H1 (cell line): ENCODE measurements around the gene SVIL. TPM values are rescaled to one million over a fixed set of nuclear protein-coding genes. Genes with fewer than 3 reads are reported as not detected.

ENCODE experiments used
- polyA plus RNA-seq, 7 experiments: library from polyadenylated mRNA; depleted of rRNA in 3 of 7; stranded (reverse) in 5 of 7; unstranded in 2 of 7; fragments of >200 nt in 5 of 7; fragments of 200-250 nt in 2 of 7; gene quantifications; 1 replicate in 5 of 7; 2 replicates in 1 of 7; 4 replicates in 1 of 7; pipeline versions ENCODE4 v1.2.1 to v1.2.3, GENCODE V29; 2011 to 2013; ENCODE audit warnings: missing spikeins in 2 of 7, mixed read lengths in 2 of 7
- total RNA-seq: library from RNA; stranded (reverse); fragmentation: NEBNext Ultra II Directional; extraction: Animal tissue kit (Norgen Biotek cat#: 25700); gene quantifications from 2 replicates; pipeline ENCODE4 v1.2.1, GENCODE V29; 2021
- TF ChIP-seq, protein P1 (sequence below): fragments of 300-600 bp; sonication (generic); IDR thresholded peaks from 2 replicates; pipeline ENCODE4 v1.7.1; 2012; ENCODE audit warnings: low read length, moderate library complexity, mild to moderate bottlenecking, inconsistent platforms; ENCODE audit not compliant: insufficient replicate concordance

The SVIL gene
- total and polyA plus RNA-seq, 2 of the 8 experiments (the other 6 are each of a cell fraction or from before 2014, with no cell fraction given) = 4.7 to 15.4 TPM

DNA sequence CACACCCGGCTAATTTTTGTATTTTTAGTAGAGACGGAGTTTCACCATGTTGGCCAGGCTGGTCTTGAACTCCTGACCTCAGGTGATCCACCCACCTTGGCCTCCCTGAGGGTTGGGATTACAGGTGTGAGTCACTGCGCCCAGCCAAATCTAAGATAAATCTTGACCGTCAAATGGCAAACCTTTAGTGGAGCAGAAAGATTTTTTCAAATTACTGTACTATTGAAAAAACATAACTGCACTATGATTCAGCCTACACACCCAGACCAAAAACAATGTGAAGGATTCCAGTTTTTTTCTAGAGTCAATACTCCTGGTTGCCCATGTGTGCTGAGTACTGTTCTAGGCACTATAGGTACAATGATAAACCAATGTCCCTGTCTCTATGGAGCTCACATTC is 33.9 kb upstream of the SVIL start (continued):
- TF ChIP-seq, protein P1, sequence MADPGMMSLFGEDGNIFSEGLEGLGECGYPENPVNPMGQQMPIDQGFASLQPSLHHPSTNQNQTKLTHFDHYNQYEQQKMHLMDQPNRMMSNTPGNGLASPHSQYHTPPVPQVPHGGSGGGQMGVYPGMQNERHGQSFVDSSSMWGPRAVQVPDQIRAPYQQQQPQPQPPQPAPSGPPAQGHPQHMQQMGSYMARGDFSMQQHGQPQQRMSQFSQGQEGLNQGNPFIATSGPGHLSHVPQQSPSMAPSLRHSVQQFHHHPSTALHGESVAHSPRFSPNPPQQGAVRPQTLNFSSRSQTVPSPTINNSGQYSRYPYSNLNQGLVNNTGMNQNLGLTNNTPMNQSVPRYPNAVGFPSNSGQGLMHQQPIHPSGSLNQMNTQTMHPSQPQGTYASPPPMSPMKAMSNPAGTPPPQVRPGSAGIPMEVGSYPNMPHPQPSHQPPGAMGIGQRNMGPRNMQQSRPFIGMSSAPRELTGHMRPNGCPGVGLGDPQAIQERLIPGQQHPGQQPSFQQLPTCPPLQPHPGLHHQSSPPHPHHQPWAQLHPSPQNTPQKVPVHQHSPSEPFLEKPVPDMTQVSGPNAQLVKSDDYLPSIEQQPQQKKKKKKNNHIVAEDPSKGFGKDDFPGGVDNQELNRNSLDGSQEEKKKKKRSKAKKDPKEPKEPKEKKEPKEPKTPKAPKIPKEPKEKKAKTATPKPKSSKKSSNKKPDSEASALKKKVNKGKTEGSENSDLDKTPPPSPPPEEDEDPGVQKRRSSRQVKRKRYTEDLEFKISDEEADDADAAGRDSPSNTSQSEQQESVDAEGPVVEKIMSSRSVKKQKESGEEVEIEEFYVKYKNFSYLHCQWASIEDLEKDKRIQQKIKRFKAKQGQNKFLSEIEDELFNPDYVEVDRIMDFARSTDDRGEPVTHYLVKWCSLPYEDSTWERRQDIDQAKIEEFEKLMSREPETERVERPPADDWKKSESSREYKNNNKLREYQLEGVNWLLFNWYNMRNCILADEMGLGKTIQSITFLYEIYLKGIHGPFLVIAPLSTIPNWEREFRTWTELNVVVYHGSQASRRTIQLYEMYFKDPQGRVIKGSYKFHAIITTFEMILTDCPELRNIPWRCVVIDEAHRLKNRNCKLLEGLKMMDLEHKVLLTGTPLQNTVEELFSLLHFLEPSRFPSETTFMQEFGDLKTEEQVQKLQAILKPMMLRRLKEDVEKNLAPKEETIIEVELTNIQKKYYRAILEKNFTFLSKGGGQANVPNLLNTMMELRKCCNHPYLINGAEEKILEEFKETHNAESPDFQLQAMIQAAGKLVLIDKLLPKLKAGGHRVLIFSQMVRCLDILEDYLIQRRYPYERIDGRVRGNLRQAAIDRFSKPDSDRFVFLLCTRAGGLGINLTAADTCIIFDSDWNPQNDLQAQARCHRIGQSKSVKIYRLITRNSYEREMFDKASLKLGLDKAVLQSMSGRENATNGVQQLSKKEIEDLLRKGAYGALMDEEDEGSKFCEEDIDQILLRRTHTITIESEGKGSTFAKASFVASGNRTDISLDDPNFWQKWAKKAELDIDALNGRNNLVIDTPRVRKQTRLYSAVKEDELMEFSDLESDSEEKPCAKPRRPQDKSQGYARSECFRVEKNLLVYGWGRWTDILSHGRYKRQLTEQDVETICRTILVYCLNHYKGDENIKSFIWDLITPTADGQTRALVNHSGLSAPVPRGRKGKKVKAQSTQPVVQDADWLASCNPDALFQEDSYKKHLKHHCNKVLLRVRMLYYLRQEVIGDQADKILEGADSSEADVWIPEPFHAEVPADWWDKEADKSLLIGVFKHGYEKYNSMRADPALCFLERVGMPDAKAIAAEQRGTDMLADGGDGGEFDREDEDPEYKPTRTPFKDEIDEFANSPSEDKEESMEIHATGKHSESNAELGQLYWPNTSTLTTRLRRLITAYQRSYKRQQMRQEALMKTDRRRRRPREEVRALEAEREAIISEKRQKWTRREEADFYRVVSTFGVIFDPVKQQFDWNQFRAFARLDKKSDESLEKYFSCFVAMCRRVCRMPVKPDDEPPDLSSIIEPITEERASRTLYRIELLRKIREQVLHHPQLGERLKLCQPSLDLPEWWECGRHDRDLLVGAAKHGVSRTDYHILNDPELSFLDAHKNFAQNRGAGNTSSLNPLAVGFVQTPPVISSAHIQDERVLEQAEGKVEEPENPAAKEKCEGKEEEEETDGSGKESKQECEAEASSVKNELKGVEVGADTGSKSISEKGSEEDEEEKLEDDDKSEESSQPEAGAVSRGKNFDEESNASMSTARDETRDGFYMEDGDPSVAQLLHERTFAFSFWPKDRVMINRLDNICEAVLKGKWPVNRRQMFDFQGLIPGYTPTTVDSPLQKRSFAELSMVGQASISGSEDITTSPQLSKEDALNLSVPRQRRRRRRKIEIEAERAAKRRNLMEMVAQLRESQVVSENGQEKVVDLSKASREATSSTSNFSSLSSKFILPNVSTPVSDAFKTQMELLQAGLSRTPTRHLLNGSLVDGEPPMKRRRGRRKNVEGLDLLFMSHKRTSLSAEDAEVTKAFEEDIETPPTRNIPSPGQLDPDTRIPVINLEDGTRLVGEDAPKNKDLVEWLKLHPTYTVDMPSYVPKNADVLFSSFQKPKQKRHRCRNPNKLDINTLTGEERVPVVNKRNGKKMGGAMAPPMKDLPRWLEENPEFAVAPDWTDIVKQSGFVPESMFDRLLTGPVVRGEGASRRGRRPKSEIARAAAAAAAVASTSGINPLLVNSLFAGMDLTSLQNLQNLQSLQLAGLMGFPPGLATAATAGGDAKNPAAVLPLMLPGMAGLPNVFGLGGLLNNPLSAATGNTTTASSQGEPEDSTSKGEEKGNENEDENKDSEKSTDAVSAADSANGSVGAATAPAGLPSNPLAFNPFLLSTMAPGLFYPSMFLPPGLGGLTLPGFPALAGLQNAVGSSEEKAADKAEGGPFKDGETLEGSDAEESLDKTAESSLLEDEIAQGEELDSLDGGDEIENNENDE = no peak
